Choroid plexus epithelial cell (primary cell): ENCODE data around the gene LTV1.
A peak's percentile ranks its signal among the peaks of the same experiment; 100 is the strongest.

ENCODE experiments used
- DNase-seq: peaks from one replicate; pipeline ENCODE4 v3.0.0-alpha.2; 2010; ENCODE audit warnings: low read depth
- H3K4me3 ChIP-seq: 2 replicates; pipeline ENCODE4 v1.5.1; 2011; ENCODE audit warnings: low read depth, mild to moderate bottlenecking, control low read depth, low read length, moderate library complexity
- TF ChIP-seq, protein P1 (sequence below): conservative IDR thresholded peaks from 2 replicates; pipeline ENCODE4 v1.5.1; 2011; ENCODE audit warnings: low read depth, mild to moderate bottlenecking, control low read depth, inconsistent platforms, low read length, moderate library complexity

Gene LTV1

DNA sequence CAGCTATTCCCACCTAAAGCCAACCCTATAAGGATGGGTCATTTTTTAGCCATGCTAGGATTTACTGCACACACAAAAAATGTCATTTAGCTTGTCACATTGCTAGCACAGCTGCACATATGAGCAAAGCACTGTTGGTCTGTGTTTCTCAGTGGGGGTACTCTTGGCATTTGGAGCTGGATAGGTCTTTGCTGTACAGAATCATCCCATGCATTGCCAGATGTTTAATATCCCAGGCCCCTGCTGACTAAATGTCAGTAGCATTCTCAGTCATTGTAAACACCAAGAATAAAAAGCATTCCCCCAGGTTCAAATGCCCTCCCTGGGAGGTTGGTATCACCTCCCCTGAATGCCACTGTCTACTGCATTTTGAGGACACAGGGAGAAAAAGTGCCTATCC is 14.6 kb upstream of the LTV1 start:
- TF ChIP-seq, protein P1, sequence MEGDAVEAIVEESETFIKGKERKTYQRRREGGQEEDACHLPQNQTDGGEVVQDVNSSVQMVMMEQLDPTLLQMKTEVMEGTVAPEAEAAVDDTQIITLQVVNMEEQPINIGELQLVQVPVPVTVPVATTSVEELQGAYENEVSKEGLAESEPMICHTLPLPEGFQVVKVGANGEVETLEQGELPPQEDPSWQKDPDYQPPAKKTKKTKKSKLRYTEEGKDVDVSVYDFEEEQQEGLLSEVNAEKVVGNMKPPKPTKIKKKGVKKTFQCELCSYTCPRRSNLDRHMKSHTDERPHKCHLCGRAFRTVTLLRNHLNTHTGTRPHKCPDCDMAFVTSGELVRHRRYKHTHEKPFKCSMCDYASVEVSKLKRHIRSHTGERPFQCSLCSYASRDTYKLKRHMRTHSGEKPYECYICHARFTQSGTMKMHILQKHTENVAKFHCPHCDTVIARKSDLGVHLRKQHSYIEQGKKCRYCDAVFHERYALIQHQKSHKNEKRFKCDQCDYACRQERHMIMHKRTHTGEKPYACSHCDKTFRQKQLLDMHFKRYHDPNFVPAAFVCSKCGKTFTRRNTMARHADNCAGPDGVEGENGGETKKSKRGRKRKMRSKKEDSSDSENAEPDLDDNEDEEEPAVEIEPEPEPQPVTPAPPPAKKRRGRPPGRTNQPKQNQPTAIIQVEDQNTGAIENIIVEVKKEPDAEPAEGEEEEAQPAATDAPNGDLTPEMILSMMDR: no peak
- no peak overlapping the region for H3K4me3 ChIP-seq
- no peak for DNase-seq

DNA sequence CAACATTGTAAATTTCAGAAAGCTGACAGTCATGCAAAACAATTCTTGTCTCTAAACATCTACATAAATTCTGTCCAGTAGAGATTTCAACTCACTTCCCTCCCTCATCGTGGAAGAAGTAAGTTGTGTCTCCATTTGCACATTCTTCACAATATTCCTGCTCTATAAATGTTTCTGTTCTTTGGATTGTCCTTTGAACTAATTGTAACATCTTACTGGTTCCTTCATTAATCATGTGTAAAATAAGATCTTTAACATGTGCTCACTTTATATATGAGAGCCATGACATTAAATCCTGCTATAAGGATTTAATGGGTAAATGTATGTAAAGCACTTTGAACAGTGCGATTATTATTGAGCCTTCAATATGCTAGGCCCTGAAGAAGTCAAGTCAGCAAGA is 7.0 kb upstream of the LTV1 start:
- no peak for DNase-seq
- TF ChIP-seq, protein P1: no peak
- H3K4me3 ChIP-seq: no peak overlapping the region

DNA sequence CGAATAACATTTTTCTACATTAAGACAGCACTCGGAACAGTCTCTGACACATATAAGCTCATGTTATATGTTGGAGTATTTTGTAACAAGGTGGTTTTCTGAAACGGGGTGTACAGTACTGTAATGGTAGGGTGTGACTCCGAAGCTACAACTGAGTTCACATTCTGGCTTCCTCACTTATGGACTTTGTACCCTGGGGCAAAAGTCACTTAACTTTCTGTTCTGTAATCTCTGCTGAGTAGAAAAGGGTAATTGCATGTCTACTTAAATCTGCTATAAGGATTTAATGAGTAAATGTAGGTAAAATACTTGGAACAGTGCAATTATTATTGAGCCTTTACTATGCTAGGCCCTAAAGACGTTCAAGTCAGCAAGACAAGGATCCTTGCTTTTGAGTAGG is 4.7 kb upstream of the LTV1 start:
- H3K4me3 ChIP-seq: no peak overlapping the region
- DNase-seq: no peak
- TF ChIP-seq, protein P1: no peak

DNA sequence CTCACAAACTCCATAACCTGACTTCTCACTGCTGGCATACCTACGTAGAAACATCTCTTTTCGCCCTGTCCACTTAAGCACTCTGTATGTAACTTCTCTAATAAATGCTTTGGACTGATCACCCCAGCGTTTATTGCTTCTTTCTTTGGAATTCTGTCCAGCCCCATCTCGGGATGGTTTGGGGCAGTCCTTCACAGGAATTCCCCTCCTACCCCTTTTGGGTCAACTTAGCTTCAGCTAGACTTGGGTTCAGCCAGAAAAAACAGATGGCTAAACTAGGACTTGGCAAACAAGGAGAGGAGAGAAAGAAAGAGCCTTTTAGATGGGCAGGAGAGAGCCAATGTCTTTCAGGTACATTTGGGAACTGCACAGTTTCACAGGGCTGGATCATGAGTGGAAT is 3.9 kb upstream of the LTV1 start:
- TF ChIP-seq, protein P1: no peak
- H3K4me3 ChIP-seq: no peak overlapping the region
- DNase-seq: no peak

DNA sequence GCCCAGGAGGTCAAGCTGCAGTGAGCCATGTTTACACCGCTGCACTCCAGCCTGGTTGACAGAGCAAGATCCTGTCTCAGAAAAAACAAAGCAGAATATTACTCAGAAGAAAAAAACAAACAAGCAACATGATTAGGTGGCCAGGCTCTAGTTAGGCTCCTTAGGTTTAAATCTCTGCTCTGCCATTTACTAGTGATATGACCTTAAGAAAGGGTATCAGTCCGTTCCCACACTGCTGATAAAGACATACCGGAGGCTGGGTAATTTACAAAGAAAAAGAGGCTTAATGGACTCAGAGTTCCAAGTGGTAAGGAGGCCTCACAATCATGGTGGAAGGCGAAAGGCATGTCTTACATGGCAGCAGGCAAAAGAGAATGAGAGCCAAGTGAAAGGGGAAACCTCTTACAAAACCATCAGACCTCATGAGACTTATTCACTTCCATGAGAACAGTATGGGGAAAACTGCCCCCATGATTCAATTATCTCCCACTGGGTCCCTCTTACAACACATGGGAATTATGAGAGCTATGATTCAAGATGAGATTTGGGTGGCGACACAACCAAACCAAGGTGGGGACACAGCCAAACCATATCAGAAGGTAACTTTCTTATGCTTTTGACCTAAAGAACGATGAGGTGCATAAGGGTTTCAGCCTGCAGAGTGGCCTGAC is 2.4 kb upstream of the LTV1 start:
- TF ChIP-seq, protein P1: no peak
- no peak overlapping the region for H3K4me3 ChIP-seq
- no peak for DNase-seq

- TF ChIP-seq, protein P1: no peak
- peak overlapping the region; percentile 86 for H3K4me3 ChIP-seq
- no peak for DNase-seq
Measured at GRCh38 chr6:143842461-143842901, 657 bp upstream of the LTV1 start.

DNA sequence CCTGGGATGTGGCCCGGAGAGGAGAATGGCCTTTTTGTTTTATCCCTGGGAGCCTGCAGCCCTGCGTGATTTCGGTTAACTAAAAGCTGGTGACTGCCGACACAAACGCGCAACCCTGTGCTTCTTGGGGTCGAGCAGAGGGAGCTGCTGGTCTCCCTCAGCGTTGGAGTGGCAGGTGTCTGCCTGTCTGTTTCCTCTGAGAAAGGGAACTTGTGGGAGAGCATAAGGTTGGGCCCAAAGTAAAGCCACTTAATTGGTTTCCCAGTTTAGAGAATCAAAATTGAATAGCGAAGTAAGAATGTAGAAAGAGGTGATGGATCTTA is 500 bp downstream of the LTV1 start:
- TF ChIP-seq, protein P1: no peak
- DNase-seq: no peak
- peak overlapping the region; percentile 86 for H3K4me3 ChIP-seq
